MG63 (cell line): ENCODE measurements around the gene EIF3L. TPM values are rescaled to one million over a fixed set of nuclear protein-coding genes. Genes with fewer than 3 reads are reported as not detected.

Source experiments
- DNase-seq: peaks from one replicate; pipeline ENCODE4 v3.0.0-alpha.2; 2020
- H3K27me3 ChIP-seq: fragments of 250-450 bp; sonication (Bioruptor Pico); 2 replicates; pipeline ENCODE4 v1.5.1; 2020; ENCODE audit warnings: mild to moderate bottlenecking, moderate library complexity
- H3K36me3 ChIP-seq: fragments of 250-450 bp; sonication (Bioruptor Pico); 2 replicates; pipeline ENCODE4 v1.5.1; 2020; ENCODE audit warnings: mild to moderate bottlenecking, moderate library complexity
- H3K4me3 ChIP-seq: fragments of 250-450 bp; sonication (Bioruptor Pico); 2 replicates; pipeline ENCODE4 v1.5.1; 2020; ENCODE audit warnings: mild to moderate bottlenecking, moderate library complexity
- H3K9me3 ChIP-seq: fragments of 250-450 bp; sonication (Bioruptor Pico); 2 replicates; pipeline ENCODE4 v1.5.1; 2020; ENCODE audit warnings: mild to moderate bottlenecking, moderate library complexity
- total RNA-seq: library from RNA; depleted of rRNA; stranded (reverse); fragments of >200 nt; shearing (Covaris generic); gene quantifications from 2 replicates; pipeline ENCODE4 v1.2.3, GENCODE V29; 2014; ENCODE audit warnings: low replicate concordance

Gene EIF3L
- total RNA-seq, 1 experiment from 2014 or later: 347 TPM

DNA sequence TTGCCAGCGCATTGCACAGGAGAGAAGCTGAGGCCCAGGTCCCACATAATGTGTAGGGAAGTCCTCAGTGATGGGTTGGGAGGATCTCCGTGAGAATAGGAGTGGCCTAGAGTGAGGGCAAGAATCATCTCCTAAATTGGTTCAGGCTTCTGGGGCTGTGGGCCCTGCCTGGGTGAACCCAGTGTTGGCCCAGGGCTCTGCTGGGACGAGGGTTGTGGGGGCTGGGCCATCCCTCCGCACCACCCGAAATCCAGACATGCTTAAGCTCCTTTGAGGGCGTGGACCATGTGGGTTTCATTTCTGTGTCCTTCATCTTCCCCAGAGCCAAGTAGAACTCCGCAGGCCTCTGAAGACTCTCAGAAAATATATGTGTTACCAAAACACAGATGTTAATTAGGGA is 60.5 kb downstream of the EIF3L start:
- Histone ChIP-seq H3K27me3 (no peaks in the 10 kb centered on the region), H3K9me3 (no peaks in the 10 kb centered on the region), H3K4me3 (no peak overlapping the region), H3K36me3 (peaks cover 22% of the 10 kb centered on the region)
- DNase-seq: no peak

DNA sequence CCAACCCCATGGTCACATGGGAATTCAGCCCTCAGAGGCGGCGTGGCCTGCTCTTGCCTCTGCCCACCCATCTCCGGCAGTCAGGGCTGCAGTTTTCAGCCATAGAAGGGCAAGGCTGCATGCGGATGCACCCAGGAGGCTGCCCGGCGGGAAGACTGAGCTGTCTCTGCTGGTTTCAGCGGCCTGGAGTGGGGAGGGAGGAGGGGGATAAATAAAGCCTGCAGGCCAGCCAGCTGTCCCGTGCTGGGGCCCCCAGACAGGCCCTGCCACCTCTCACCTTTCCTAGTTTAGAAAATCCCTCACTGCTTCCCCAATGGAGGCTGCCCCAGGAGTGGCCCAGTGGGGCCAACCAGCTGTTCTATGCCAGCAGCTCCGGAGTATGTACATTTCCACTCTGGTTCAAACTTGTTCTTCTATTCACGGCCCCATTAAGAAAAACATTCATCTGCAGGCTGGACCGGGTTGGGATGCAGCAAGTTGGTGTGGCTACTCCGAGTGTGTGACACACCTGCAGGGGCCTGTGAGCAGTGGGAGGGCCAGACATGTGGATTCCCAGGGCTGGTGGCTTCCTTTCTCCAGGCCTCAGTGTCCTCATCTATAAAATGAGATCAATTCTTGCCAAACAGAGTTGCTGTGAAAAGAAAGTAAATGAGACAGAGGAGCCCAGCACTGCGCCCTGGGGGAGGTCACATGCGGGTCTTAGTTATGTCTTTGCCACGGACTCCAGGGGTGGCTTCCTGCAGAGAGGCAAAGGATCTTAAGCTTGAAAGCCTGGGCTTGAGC is 61.9 kb downstream of the EIF3L start:
- Histone ChIP-seq H3K27me3 (no peaks in the 10 kb centered on the region), H3K4me3 (no peak overlapping the region), H3K9me3 (no peaks in the 10 kb centered on the region), H3K36me3 (peaks cover 27% of the 10 kb centered on the region)
- no peak for DNase-seq

DNA sequence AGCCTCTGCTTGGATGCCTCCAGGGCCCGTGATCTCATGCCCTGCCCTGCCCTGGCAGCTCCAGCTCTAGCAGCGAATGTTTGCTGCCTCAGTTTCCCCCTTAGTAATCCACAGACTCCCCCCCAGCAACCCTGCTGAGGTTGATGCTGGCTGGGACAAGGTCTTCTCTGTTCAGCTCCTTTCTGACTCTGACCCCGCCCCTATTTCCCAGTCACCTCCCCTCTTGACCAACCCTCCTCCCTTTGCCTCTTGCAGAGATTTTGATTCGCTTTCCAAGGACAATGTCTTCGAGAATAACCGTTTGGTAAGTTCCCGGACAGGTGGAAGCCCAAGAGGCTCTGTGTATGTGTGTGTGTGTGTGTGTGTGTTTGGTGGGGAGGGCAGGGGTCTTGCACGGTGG is 62.5 kb downstream of the EIF3L start:
- no peak for DNase-seq
- H3K9me3 ChIP-seq: no peaks in the 10 kb centered on the region

DNA sequence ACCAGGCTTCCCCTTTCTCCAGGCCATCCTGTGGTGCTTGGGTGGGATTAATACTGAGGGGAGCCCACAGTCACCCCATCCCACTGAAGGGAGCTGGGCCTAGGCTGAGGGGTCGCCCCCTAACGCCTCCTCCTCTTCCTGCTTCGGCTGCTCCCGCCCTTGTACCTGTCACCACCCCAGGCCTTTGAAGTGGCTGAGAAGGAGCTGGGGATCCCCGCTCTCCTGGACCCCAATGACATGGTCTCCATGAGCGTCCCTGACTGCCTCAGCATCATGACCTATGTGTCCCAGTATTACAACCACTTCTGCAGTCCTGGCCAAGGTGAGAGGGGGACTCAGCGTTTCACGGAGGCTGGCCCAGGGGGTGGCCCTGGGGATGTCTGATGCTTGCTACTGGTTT is 63.0 kb downstream of the EIF3L start:
- no peak for DNase-seq
- no peaks in the 10 kb centered on the region for H3K9me3 ChIP-seq
- no peak overlapping the region for H3K4me3 ChIP-seq
- H3K36me3 ChIP-seq: peaks cover 30% of the 10 kb centered on the region
- H3K27me3 ChIP-seq: no peaks in the 10 kb centered on the region

More for the DNA sequence above, 62.5 kb downstream of the EIF3L start:
- Histone ChIP-seq H3K4me3 (no peak overlapping the region), H3K27me3 (no peaks in the 10 kb centered on the region), H3K36me3 (peaks cover 32% of the 10 kb centered on the region)

DNA sequence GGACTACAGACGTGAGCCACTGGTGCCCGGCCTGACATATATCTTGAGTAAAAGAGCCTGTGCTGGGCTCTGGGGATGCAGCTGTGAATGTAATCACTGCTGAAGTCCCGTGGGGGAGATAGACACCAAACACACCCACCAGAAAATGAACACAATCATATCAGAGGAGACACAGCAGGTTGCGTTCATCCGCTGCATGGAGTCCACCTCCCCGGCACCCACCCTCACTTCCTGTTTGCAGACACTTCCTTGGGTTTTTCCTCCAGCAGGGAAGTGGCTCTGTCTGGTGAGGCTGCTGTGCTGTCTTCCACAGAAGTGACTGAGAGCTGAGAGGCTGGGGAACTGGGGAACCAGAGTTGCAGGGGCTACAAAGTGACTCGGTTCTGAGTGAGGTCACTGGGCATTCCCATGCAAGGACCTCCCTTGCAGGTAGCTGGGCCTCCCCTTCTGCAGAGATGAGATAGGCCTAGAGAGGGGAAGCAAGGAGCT is 64.1 kb downstream of the EIF3L start:
- Histone ChIP-seq H3K36me3 (peaks cover 34% of the 10 kb centered on the region), H3K27me3 (no peaks in the 10 kb centered on the region), H3K9me3 (no peaks in the 10 kb centered on the region), H3K4me3 (no peak overlapping the region)
- DNase-seq: no peak

DNA sequence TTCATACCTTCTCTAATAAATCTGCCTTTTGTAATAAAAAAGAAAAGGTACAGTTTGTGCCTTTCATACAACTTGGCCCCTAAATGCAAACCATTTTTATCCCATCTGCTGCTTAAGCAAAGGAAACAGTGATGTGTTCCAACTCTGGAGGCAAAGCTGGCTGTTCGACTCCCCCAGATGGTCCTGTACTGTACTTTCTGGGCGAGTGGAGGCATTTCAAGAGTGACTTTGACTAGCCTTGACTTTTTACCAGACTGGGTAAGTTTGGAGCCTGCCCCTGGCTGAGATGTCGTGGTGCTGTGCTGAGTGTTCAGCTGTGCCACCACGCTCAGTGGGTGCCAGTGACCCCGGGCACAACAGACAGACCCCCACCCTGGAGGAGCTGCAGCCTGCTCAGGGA is 67.1 kb downstream of the EIF3L start:
- no peaks in the 10 kb centered on the region for H3K9me3 ChIP-seq
- H3K27me3 ChIP-seq: no peaks in the 10 kb centered on the region
- DNase-seq: no peak
- H3K4me3 ChIP-seq: no peak overlapping the region
- H3K36me3 ChIP-seq: peaks cover 35% of the 10 kb centered on the region

DNA sequence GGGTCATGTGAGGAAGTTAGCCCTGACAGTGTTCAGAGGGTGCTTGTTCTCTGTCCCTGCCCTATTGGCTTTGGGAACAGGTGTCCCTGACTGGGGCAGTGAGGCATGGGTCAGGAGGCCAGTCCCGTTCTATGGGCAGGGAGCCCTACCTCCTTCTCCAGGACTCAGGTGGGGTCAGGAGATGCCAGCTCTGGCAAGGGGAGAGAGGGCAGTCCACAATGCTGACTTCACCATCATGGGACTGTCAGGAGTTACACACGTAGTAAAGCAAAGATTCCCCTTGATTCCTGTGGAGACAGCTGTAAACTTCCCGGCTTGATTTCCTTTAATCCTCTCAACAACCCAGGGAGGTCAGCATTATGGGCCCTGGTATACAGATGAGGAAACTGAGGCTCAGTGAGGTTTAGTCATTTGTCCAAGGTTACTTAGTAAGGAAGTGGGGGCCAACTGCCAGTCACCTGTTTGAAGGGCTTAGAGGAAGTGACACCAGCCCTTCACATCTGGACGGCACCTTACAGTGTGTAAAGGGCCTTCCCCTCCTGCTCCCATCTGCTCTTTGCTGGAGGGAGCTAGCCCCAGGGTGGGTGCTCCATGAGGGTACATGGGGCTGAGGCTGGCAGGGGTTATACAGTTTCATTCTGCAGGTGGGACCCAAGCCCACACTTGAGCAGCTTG is 68.8 kb downstream of the EIF3L start:
- H3K4me3 ChIP-seq: no peak overlapping the region
- peaks cover 35% of the 10 kb centered on the region for H3K36me3 ChIP-seq
- DNase-seq: no peak
- no peaks in the 10 kb centered on the region for H3K9me3 ChIP-seq
- H3K27me3 ChIP-seq: no peaks in the 10 kb centered on the region

DNA sequence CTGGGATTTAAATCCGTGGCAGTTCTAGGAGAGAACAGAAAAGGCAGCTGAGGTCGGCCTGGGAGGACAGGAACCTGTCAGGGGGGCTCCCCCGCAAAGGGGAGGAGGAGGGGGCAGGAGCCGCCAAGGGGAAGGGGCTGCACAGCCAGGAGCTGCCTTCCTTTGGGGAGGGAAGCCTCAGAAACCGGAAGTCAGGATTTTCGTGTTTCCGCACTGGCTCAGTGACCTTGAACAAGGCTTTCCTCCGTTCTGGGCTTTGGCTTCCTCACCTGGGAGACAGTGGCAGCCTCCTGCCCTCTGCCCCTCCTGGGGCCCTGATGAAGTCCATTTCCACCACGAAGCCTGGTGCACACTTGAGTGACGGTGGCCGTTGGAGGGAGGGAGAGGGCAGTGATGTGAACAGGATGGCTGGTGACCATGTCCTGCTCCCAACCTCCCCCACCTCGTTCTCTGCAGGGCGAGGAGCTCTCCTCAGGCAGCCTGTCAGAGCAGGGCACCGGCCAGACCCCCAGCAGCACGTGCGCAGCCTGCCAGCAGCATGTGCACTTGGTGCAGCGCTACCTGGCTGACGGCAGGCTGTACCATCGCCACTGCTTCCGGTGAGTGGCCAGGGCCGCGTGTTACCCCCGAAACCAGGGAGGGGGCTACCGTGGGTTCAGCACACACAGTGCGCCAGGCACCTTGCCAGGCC is 69.5 kb downstream of the EIF3L start:
- no peak for DNase-seq
- H3K36me3 ChIP-seq: peaks cover 42% of the 10 kb centered on the region
- no peak overlapping the region for H3K4me3 ChIP-seq
- H3K27me3 ChIP-seq: no peaks in the 10 kb centered on the region
- H3K9me3 ChIP-seq: no peaks in the 10 kb centered on the region

DNA sequence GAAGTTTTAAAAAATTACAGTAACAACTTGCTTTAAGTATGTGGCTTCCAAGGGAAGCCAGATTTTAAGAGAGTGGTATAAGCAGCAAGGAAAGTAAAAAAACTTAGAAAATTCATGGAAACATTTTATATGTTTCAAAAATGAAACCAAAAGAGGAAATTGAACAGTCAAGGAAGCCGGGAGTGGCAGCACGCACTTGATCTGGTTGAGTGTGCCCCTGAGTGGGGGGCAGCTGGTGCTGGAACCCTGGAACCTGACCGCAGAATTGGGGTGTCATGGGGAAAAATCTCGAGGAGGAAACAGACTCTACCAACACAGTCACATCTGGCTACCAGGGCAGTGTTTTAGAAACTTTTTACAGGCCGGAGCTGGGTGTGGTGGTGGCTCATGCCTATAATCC is 70.9 kb downstream of the EIF3L start:
- peaks cover 41% of the 10 kb centered on the region for H3K36me3 ChIP-seq
- no peaks in the 10 kb centered on the region for H3K9me3 ChIP-seq
- no peaks in the 10 kb centered on the region for H3K27me3 ChIP-seq
- H3K4me3 ChIP-seq: no peak overlapping the region
- no peak for DNase-seq

DNA sequence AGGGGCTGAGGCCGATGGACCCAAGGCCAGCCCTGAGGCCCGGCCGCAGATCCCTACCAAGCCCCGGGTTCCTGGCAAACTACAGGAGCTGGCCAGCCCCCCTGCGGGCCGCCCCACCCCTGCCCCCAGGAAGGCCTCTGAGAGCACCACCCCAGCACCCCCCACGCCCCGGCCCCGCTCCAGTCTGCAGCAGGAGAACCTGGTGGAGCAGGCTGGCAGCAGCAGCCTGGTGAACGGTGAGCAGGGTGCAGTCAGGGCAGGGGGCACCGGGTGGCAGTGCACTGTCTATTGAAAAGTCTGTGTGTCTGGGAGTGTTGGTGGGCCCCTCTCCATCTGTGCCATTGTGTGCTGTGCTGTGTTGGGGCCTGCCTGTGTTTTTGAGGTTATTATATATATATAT is 73.0 kb downstream of the EIF3L start:
- Histone ChIP-seq H3K9me3 (no peaks in the 10 kb centered on the region), H3K27me3 (no peaks in the 10 kb centered on the region), H3K36me3 (peaks cover 41% of the 10 kb centered on the region), H3K4me3 (no peak overlapping the region)
- DNase-seq: no peak

DNA sequence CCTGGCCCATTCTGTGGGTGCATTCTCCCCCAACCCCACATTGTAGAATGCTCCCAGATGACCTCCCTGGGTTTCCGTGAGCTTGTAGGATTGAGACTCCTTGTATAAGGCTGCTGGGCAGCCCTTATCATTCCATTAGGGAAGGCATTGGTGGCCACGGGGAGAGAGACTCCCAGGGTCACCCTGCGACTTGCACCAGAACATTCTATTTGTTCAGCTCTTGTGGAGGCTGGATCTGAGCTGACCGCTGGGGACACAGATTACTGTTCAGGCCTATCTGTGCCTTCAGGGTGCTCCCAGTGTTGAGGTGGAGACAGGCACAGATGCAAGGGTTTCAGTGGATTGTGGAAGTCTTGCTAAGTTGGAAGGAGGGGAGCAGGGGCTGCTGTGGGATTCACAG is 74.7 kb downstream of the EIF3L start:
- H3K9me3 ChIP-seq: no peaks in the 10 kb centered on the region
- H3K4me3 ChIP-seq: no peak overlapping the region
- no peaks in the 10 kb centered on the region for H3K27me3 ChIP-seq
- no peak for DNase-seq
- peaks cover 33% of the 10 kb centered on the region for H3K36me3 ChIP-seq

DNA sequence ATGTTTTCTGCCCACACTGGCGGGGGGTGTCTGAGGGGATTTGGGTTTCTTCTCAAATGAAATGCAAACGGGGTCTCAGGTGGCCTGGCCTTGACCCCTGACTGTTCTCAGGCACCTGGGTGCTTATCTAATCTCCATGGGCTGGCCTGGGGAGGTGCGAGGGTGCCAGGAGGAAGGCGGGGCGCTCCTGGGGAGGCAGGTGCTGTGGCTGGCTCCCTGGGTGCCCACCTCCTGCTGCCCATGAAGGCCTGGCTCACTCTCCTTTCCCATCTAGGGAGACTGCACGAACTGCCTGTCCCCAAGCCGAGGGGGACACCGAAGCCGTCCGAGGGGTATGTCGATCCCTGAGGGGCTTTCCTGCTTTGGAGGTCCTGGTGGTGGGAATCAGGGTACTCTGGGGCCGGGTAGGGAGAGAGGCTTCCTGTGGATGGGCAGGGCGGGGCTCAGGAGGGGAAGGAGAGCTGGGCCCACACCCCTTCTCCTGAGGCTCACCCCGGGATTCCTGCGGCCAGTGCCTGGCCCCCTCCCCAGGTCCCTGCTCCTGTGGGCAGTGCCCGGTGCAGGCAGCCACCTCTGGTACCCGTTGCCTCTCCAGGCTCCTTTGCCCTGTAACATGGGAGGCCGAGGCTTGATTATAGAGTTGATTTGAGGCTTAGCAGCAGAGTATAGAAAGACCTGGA is 75.3 kb downstream of the EIF3L start:
- DNase-seq: no peak
- no peak overlapping the region for H3K4me3 ChIP-seq
- H3K9me3 ChIP-seq: no peaks in the 10 kb centered on the region
- no peaks in the 10 kb centered on the region for H3K27me3 ChIP-seq
- H3K36me3 ChIP-seq: peaks cover 32% of the 10 kb centered on the region

DNA sequence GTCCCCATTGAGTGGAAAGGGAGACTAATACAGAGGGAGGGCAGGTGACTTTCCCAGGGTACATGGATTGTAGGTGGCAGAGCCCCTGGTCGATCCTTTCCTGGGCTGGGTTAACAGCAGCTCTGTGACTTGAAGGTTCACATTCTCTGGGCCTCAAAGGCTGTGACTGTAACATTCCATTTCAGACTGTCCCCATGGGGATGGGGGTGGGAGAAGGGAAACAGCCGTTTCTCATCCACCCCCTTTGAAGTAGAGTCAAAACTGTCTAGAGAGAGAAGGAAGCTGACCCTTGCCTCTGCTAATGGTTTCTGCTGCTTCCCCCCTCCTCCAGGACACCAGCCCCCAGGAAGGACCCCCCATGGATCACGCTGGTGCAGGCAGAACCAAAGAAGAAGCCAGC is 76.1 kb downstream of the EIF3L start:
- Histone ChIP-seq H3K27me3 (no peaks in the 10 kb centered on the region), H3K36me3 (peaks cover 33% of the 10 kb centered on the region), H3K4me3 (no peak overlapping the region), H3K9me3 (no peaks in the 10 kb centered on the region)
- DNase-seq: no peak

DNA sequence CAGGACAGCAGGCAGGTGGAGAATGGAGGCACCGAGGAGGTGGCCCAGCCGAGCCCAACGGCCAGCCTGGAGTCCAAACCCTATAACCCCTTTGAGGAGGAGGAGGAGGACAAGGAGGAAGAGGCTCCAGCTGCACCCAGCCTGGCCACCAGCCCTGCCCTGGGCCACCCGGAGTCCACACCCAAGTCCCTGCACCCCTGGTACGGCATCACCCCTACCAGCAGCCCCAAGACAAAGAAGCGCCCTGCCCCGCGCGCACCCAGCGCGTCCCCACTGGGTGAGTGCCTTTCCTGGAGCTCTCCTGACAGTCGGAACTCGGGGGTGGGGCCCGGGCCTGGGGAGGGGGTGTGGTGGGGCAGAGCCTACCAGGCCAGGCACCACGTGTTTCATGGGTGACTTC is 76.5 kb downstream of the EIF3L start:
- Histone ChIP-seq H3K36me3 (peaks cover 34% of the 10 kb centered on the region), H3K4me3 (no peak overlapping the region), H3K27me3 (no peaks in the 10 kb centered on the region), H3K9me3 (no peaks in the 10 kb centered on the region)
- no peak for DNase-seq

DNA sequence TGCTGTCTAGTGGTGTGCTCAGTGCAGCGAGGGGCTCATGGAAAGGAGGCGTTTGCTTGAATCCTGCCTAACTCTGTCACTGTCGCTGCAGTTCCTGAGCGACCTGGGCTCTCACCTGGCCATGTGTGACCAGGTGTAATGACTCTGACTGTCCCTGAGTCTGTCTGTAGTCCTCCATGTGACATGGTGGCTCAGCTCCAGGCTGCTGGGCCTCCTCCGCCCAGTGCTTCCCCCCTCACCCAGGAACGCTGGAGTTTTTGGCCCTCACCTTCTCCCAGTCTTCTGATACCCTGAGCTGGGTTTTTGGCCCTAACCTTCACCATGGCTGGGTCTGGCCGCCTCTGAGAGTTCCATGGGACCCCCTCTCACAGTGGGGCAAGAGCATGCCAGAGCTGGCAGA is 77.1 kb downstream of the EIF3L start:
- Histone ChIP-seq H3K36me3 (peaks cover 31% of the 10 kb centered on the region), H3K4me3 (no peak overlapping the region), H3K27me3 (no peaks in the 10 kb centered on the region), H3K9me3 (no peaks in the 10 kb centered on the region)
- DNase-seq: no peak

DNA sequence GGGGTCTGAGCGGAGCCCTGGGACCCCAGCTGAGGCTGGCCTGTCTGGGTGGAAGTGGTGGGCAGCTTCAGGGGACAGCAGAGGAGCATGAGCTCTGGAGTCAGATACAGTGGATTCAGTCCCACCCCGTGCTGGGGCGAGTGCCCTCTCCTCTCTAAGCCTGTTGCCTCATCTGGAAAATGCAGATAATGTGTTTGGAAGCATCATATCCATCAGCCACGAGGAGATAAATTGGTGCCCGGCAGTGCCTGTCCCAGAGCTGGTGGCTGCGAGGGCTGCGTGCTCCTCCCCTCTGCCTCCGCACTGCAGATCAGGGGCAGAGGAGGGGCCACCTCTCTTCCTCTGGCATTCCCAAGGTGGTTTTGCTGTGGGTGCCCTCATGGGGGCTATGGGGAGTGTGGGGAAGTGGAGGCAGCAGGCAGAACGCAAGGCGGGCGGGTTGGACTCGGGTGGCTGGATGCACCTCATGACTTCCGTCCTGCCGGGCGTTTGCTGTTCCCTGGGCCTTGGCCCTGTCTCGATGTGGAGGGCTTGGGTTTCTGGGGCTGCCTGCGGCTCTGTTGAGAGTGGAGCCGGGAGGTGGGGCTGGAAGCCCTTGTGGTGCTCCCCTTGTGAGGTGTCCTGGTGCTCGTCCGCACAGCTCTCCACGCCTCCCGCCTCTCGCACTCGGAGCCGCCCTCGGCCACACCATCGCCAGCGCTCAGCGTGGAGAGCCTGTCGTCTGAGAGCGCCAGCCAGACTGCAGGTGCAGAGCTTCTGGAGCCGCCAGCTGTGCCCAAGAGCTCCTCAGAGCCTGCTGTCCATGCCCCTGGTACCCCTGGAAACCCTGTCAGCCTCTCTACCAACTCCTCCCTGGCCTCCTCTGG is 77.8 kb downstream of the EIF3L start:
- no peak for DNase-seq
- no peaks in the 10 kb centered on the region for H3K27me3 ChIP-seq
- peaks cover 37% of the 10 kb centered on the region for H3K36me3 ChIP-seq
- no peaks in the 10 kb centered on the region for H3K9me3 ChIP-seq
- no peak overlapping the region for H3K4me3 ChIP-seq
